IMR-90 (cell line): ENCODE measurements around the gene NCF2. TPM values are rescaled to one million over a fixed set of nuclear protein-coding genes. Genes with fewer than 3 reads are reported as not detected.

Source experiments
- ATAC-seq: fragments of 200-7000 bp; cut with Tn5 transposase; 2 replicates; pipeline ENCODE4 v1.9.1; 2020; ENCODE audit warnings: low read depth, mild to moderate bottlenecking, moderate library complexity
- BruUV-seq: library from RNA; stranded (reverse); fragments of 400-500 nt; replicated peaks from 2 replicates; lab custom pipeline; 2021; lab: Mats Ljungman, UMichigan
- CTCF ChIA-PET: fragments of 300-600 bp; formaldehyde crosslinking; extraction: SDS; loops from one replicate; lab custom pipeline; 2021; ENCODE audit warnings: antibody characterized with exemption; lab: Yijun Ruan, JAX
- POLR2A ChIA-PET: fragments of 300-600 bp; sonication (Branson Sonifier 250); formaldehyde crosslinking; loops from one replicate; lab custom pipeline; 2022; ENCODE audit warnings: antibody characterized with exemption; ENCODE audit not compliant: unreplicated experiment; lab: Charles Lee
- DNase-seq: peaks from one replicate; pipeline ENCODE4 v3.0.0; 2013
- H2AFZ ChIP-seq: replicated peaks from 2 replicates; pipeline ENCODE3; 2013; ENCODE audit warnings: low read length, mild to moderate bottlenecking; ENCODE audit not compliant: poor library complexity
- H2AK5ac ChIP-seq: 2 replicates; pipeline ENCODE4 v1.6.1; 2013; ENCODE audit warnings: low read depth, low read length, inconsistent platforms
- H2AK9ac ChIP-seq: replicated peaks from 2 replicates; pipeline ENCODE3; 2013; ENCODE audit warnings: mild to moderate bottlenecking, low read depth, low read length, moderate library complexity; ENCODE audit not compliant: poor library complexity
- H2BK120ac ChIP-seq: 2 replicates; pipeline ENCODE4 v1.6.1; 2013; ENCODE audit warnings: low read depth, low read length, inconsistent platforms
- H2BK15ac ChIP-seq: 3 replicates; pipeline ENCODE4 v1.6.1; 2013; ENCODE audit warnings: low read depth, low read length, inconsistent platforms
- H2BK20ac ChIP-seq: 2 replicates; pipeline ENCODE4 v1.6.1; 2013; ENCODE audit warnings: low read depth, mild to moderate bottlenecking, inconsistent platforms, low read length, moderate library complexity
- H2BK5ac ChIP-seq: 2 replicates; pipeline ENCODE4 v1.6.1; 2013; ENCODE audit warnings: mild to moderate bottlenecking, low read depth, low read length, inconsistent platforms; ENCODE audit not compliant: poor library complexity, severe bottlenecking
- H3K14ac ChIP-seq: replicated peaks from 2 replicates; pipeline ENCODE4 v1.6.1; 2013; ENCODE audit warnings: low read depth, low read length, inconsistent platforms
- H3K18ac ChIP-seq: 2 replicates; pipeline ENCODE4 v1.6.1; 2013; ENCODE audit warnings: low read depth, low read length, control low read depth
- H3K23ac ChIP-seq: 2 replicates; pipeline ENCODE4 v1.6.1; 2013; ENCODE audit warnings: low read depth, low read length, inconsistent platforms
- H3K27ac ChIP-seq: 2 replicates; pipeline ENCODE4 v1.5.1; 2013; ENCODE audit warnings: mild to moderate bottlenecking, control low read depth, low read length; ENCODE audit not compliant: insufficient read depth
- H3K27me3 ChIP-seq: 2 replicates; pipeline ENCODE4 v1.6.1; 2013; ENCODE audit warnings: low read length; ENCODE audit not compliant: control insufficient read depth, insufficient read depth
- H3K36me3 ChIP-seq: 2 replicates; pipeline ENCODE4 v1.6.1; 2013; ENCODE audit warnings: low read length, mixed read lengths; ENCODE audit not compliant: control insufficient read depth, insufficient read depth
- H3K4ac ChIP-seq: 2 replicates; pipeline ENCODE4 v1.6.1; 2013; ENCODE audit warnings: low read depth, low read length, inconsistent platforms
- H3K4me1 ChIP-seq: 2 replicates; pipeline ENCODE4 v1.6.1; 2013; ENCODE audit warnings: low read length, mixed read lengths; ENCODE audit not compliant: control insufficient read depth, insufficient read depth
- H3K4me2 ChIP-seq: 2 replicates; pipeline ENCODE4 v1.6.1; 2013; ENCODE audit warnings: low read depth, mild to moderate bottlenecking, control low read depth, low read length, moderate library complexity
- H3K4me3 ChIP-seq: 2 replicates; pipeline ENCODE4 v1.5.1; 2013; ENCODE audit warnings: low read depth, mild to moderate bottlenecking, control low read depth, low read length, moderate library complexity; ENCODE audit not compliant: insufficient read depth
- H3K56ac ChIP-seq: 2 replicates; pipeline ENCODE4 v1.6.1; 2013; ENCODE audit warnings: low read length, inconsistent platforms; ENCODE audit not compliant: insufficient read depth; ENCODE audit errors: extremely low read depth
- H3K79me1 ChIP-seq, 2 experiments: 2 replicates each; pipeline ENCODE4 v1.6.1; 2013; ENCODE audit warnings: low read length in 2 of 2, inconsistent platforms in 1 of 2, low read depth in 1 of 2
- H3K9ac ChIP-seq: 2 replicates; pipeline ENCODE4 v1.6.1; 2013; ENCODE audit warnings: low read depth, low read length, control low read depth
- H3K9me1 ChIP-seq: 2 replicates; pipeline ENCODE4 v1.6.1; 2013; ENCODE audit warnings: low read length, inconsistent platforms; ENCODE audit not compliant: insufficient read depth
- H3K9me3 ChIP-seq: 2 replicates; pipeline ENCODE4 v1.6.1; 2013; ENCODE audit warnings: low read length; ENCODE audit not compliant: control insufficient read depth, insufficient read depth
- H4K20me1 ChIP-seq: 2 replicates; pipeline ENCODE4 v1.6.1; 2013; ENCODE audit warnings: low read length, inconsistent platforms; ENCODE audit not compliant: insufficient read depth
- H4K5ac ChIP-seq: 2 replicates; pipeline ENCODE4 v1.6.1; 2013; ENCODE audit warnings: mild to moderate bottlenecking, low read depth, low read length, control low read depth
- H4K8ac ChIP-seq, 2 experiments: 2 replicates each; pipeline ENCODE4 v1.6.1; 2013; ENCODE audit warnings: low read depth in 2 of 2, low read length in 2 of 2, control low read depth in 1 of 2, inconsistent platforms in 1 of 2
- H4K91ac ChIP-seq: 2 replicates; pipeline ENCODE4 v1.6.1; 2013; ENCODE audit warnings: low read depth, low read length, inconsistent platforms; ENCODE audit not compliant: insufficient read depth
- BHLHE40 ChIP-seq: fragments of 150-350 bp; IDR thresholded peaks from 2 replicates; pipeline ENCODE4 v1.6.1; 2016; ENCODE audit warnings: mild to moderate bottlenecking, low read depth, low read length
- CHD1 ChIP-seq: IDR thresholded peaks from 2 replicates; pipeline ENCODE4 v1.6.1; 2012; ENCODE audit warnings: low read depth, low read length, improper control_type of control experiment
- FOS ChIP-seq: fragments of 150-350 bp; IDR thresholded peaks from 2 replicates; pipeline ENCODE4 v1.6.1; 2016; ENCODE audit warnings: low read depth, low read length
- MXI1 ChIP-seq: IDR thresholded peaks from 2 replicates; pipeline ENCODE4 v1.6.1; 2012; ENCODE audit warnings: low read depth, mild to moderate bottlenecking, low read length, moderate library complexity, borderline replicate concordance
- NFE2L2 ChIP-seq: fragments of 150-350 bp; IDR thresholded peaks from 2 replicates; pipeline ENCODE4 v1.6.1; 2016; ENCODE audit warnings: low read depth, mild to moderate bottlenecking, low read length
- POLR2A ChIP-seq: IDR thresholded peaks from 2 replicates; pipeline ENCODE4 v1.6.1; 2012; ENCODE audit warnings: mild to moderate bottlenecking, low read depth, low read length
- RCOR1 ChIP-seq: IDR thresholded peaks from 2 replicates; pipeline ENCODE4 v1.6.1; 2012; ENCODE audit warnings: mild to moderate bottlenecking, low read length, improper control_type of control experiment; ENCODE audit not compliant: insufficient replicate concordance
- RFX5 ChIP-seq: IDR thresholded peaks from 2 replicates; pipeline ENCODE4 v1.8.0; 2012; ENCODE audit warnings: low read depth, mild to moderate bottlenecking, low read length, moderate library complexity
- SMC3 ChIP-seq: fragments of 150-350 bp; IDR thresholded peaks from 2 replicates; pipeline ENCODE4 v1.6.1; 2016; ENCODE audit warnings: low read depth, mild to moderate bottlenecking, antibody characterized with exemption, low read length, moderate library complexity
- USF2 ChIP-seq: fragments of 150-350 bp; IDR thresholded peaks from 2 replicates; pipeline ENCODE4 v1.6.1; 2017; ENCODE audit warnings: mild to moderate bottlenecking, antibody characterized with exemption, low read length, low read depth
- WGBS, 2 experiments: methylation state at CpG; one replicate each; pipeline versions ENCODE4 v1.1.5 to v1.1.7; 2013; ENCODE audit warnings: missing lambda C conversion rate in 2 of 2; ENCODE audit not compliant: insufficient read length in 1 of 2; ENCODE audit errors: extremely low coverage in 2 of 2; 5-methylcytosine and 5-hydroxymethylcytosine counted together
- dilution Hi-C: fragments of 300-500 bp; cut with HindIII; formaldehyde crosslinking; loops from one replicate; pipeline ENCODE4 v1.14.3; 2018; ENCODE audit warnings: low sequenced_read_pairs; ENCODE audit not compliant: unreplicated experiment
- in situ Hi-C: fragments of 300-500 bp; cut with MboI; formaldehyde crosslinking; loops from 3 replicates; pipeline ENCODE4 v1.14.3; 2019; ENCODE audit warnings: low sequenced_read_pairs, inconsistent platforms, mixed read lengths
- intact Hi-C: fragments of 100-400 bp; cut with micrococcal nuclease; formaldehyde crosslinking; loops from 2 replicates; pipeline ENCODE4 v1.10.0; 2022
- polyA plus RNA-seq, 3 experiments: library from polyadenylated mRNA; depleted of rRNA; stranded (reverse); fragments of >200 nt; gene quantifications; 2 replicates each; pipeline ENCODE4 v1.2.3, GENCODE V29; 2012; ENCODE audit warnings: low replicate concordance in 1 of 3
- total RNA-seq: library from RNA; depleted of rRNA; stranded (reverse); fragments of >200 nt; gene quantifications from 2 replicates; pipeline ENCODE4 v1.2.3, GENCODE V29; 2012

Gene NCF2
- total and polyA plus RNA-seq, 2 of the 4 experiments (the other 2 are of a cell fraction), result 3.2 to 4.2 TPM

GRCh38 chr1:183554577-183554976, 35.7 kb downstream of the NCF2 start:
- no peak for TF ChIP-seq MXI1
- TF ChIP-seq FOS, result no peak
- TF ChIP-seq CHD1, result no peak
- no peak for TF ChIP-seq RFX5
- TF ChIP-seq RCOR1, result no peak
- no peak for TF ChIP-seq POLR2A
- no peak for TF ChIP-seq NFE2L2
- TF ChIP-seq SMC3, result no peak
- TF ChIP-seq BHLHE40, result no peak
- TF ChIP-seq USF2, result no peak
- CTCF ChIA-PET, result interaction anchor here (0.9 kb wide), 1 partner anchor 55 kb away, joined by 3 read pairs; no protein-coding TSS in a partner anchor

More at GRCh38 chr1:183554577-183554976, 35.7 kb downstream of the NCF2 start:
- Histone ChIP-seq H3K27me3 (no peaks in the 10 kb centered on the region), H3K4me2 (no peak overlapping the region), H3K4ac (no peak overlapping the region), H3K36me3 (peaks cover 20% of the 10 kb centered on the region), H4K20me1 (no peaks in the 10 kb centered on the region), H2BK15ac (no peak overlapping the region), H4K8ac (no peak overlapping the region), H2AK9ac (no peak overlapping the region), H2BK120ac (no peak overlapping the region), H3K14ac (no peak overlapping the region), H3K4me3 (no peak overlapping the region), H3K79me1 (no peaks in the 10 kb centered on the region; a peak in 1 of 4 replicates), H3K4me1 (peaks cover 3% of the 10 kb centered on the region), H2BK20ac (no peak overlapping the region), H3K18ac (no peak overlapping the region), H3K9me1 (no peaks in the 10 kb centered on the region; the same call in 1 of the 2 replicates), H4K5ac (no peak overlapping the region), H2BK5ac (no peak overlapping the region), H3K9me3 (no peaks in the 10 kb centered on the region), H3K23ac (no peak overlapping the region), H2AFZ (no peak overlapping the region), H2AK5ac (no peak overlapping the region), H4K91ac (no peak overlapping the region), H3K9ac (no peak overlapping the region), H3K56ac (no peak overlapping the region), H3K27ac (no peak overlapping the region)
- in situ Hi-C loops, result no loop called here
- DNase-seq, result no peak
- POLR2A ChIA-PET, result no interaction called here
- dilution Hi-C loops, result no loop called here
- ATAC-seq, result no peak
- no TSS peak for BruUV-seq
- intact Hi-C loops, result loop anchor here (5.0 kb wide), 1 partner anchor 37 kb away; no protein-coding TSS in a partner anchor
- WGBS, 2 experiments, result no CpG with 5 or more reads among the region's 3 CpGs
